Karpas-422 (cell line): ENCODE results near the gene TTLL4. TPM values are rescaled to one million over a fixed set of nuclear protein-coding genes. Genes with fewer than 3 reads are reported as not detected.
"Not testable (repeated sequence)": the region's sequence is repeated elsewhere in the genome, so short reads cannot be mapped to it uniquely, and the experiment has no call there.

Experiments used
- DNase-seq: peaks from one replicate; pipeline ENCODE4 v3.0.0-alpha.2; 2015
- H2AFZ ChIP-seq: fragments of 200-600 bp; sonication (generic); 2 replicates; pipeline ENCODE4 v1.6.1; 2014; ENCODE audit warnings: antibody characterized with exemption, low read length, mixed read lengths
- H3K27ac ChIP-seq: fragments of 200-600 bp; sonication (generic); 2 replicates; pipeline ENCODE4 v1.5.1; 2014; ENCODE audit warnings: mild to moderate bottlenecking, low read length, moderate library complexity
- H3K27me3 ChIP-seq: fragments of 200-600 bp; sonication (generic); 2 replicates; pipeline ENCODE4 v1.6.1; 2014; ENCODE audit warnings: low read length, mixed read lengths
- H3K36me3 ChIP-seq: fragments of 200-600 bp; sonication (generic); 2 replicates; pipeline ENCODE4 v1.6.1; 2014; ENCODE audit warnings: low read length, mixed read lengths; ENCODE audit not compliant: insufficient read depth
- H3K4me1 ChIP-seq: fragments of 200-600 bp; sonication (generic); 2 replicates; pipeline ENCODE4 v1.6.1; 2014; ENCODE audit warnings: mild to moderate bottlenecking, low read length, mixed read lengths
- H3K4me2 ChIP-seq: fragments of 200-600 bp; sonication (generic); 2 replicates; pipeline ENCODE4 v1.6.1; 2014; ENCODE audit warnings: low read length, low read depth, mild to moderate bottlenecking; ENCODE audit not compliant: poor library complexity, severe bottlenecking
- H3K4me3 ChIP-seq: fragments of 200-600 bp; sonication (generic); 2 replicates; pipeline ENCODE4 v1.5.1; 2014; ENCODE audit warnings: mild to moderate bottlenecking, antibody characterized with exemption, low read length, mixed read lengths
- H3K79me2 ChIP-seq: fragments of 200-600 bp; sonication (generic); 2 replicates; pipeline ENCODE4 v1.6.1; 2014; ENCODE audit warnings: mild to moderate bottlenecking, low read length, mixed read lengths
- H3K9ac ChIP-seq: fragments of 200-600 bp; sonication (generic); 2 replicates; pipeline ENCODE4 v1.6.0; 2014; ENCODE audit warnings: low read length
- H3K9me2 ChIP-seq: fragments of 200-600 bp; sonication (generic), shearing (Covaris generic); replicated peaks from 2 replicates; pipeline ENCODE4 v1.6.0; 2014; ENCODE audit warnings: mild to moderate bottlenecking, low read length, moderate library complexity; ENCODE audit not compliant: insufficient read depth
- H3K9me3 ChIP-seq: fragments of 300-700, 200-600 bp; sonication (generic); 2 replicates; pipeline ENCODE4 v1.6.1; 2014; ENCODE audit warnings: low read length, mixed read lengths
- H4K20me1 ChIP-seq: fragments of 200-600 bp; sonication (generic); 2 replicates; pipeline ENCODE4 v1.6.1; 2014; ENCODE audit warnings: mild to moderate bottlenecking, antibody characterized with exemption, low read length, low read depth; ENCODE audit not compliant: insufficient read depth
- total RNA-seq: library from RNA; depleted of rRNA; stranded (reverse); fragments of >200 nt; shearing (Covaris generic); gene quantifications from 2 replicates; pipeline ENCODE4 v1.2.3, GENCODE V29; 2014; ENCODE audit warnings: low replicate concordance

TTLL4 gene
- total RNA-seq, 1 experiment from 2014 or later, result 37.2 TPM

DNA sequence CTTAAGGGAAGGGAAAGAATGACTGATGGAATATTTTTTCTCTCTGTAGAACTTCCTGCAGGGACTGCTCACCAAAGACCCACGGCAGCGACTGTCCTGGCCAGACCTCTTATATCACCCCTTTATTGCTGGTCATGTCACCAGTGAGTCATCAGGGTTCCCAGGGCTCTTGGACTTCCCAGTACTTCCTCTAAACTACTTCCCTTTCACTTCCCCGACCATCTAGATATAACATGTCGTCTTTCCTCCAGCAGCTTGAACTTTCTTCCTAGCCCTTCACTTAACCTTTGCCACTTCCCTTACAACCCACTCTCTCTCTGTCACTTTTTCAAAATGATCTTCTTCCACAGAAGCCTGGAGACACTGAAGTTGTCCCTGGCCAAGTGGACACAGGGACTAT lies 31.5 kb upstream of the TTLL4 start:
- Histone ChIP-seq H3K4me2 (no peak overlapping the region), H3K79me2 (no peaks in the 10 kb centered on the region), H3K4me3 (no peak overlapping the region), H2AFZ (no peak overlapping the region), H3K9me2 (no peaks in the 10 kb centered on the region), H3K9ac (no peak overlapping the region), H3K36me3 (no peaks in the 10 kb centered on the region), H4K20me1 (no peaks in the 10 kb centered on the region), H3K9me3 (no peaks in the 10 kb centered on the region), H3K4me1 (no peaks in the 10 kb centered on the region), H3K27me3 (no peaks in the 10 kb centered on the region), H3K27ac (no peak overlapping the region)
- DNase-seq, result no peak

GRCh38 chr2:218680061-218680460 lies 30.6 kb upstream of the TTLL4 start:
- Histone ChIP-seq H3K27me3 (no peaks in the 10 kb centered on the region), H3K9me3 (no peaks in the 10 kb centered on the region), H3K36me3 (no peaks in the 10 kb centered on the region), H3K27ac (no peak overlapping the region), H3K79me2 (no peaks in the 10 kb centered on the region), H3K4me3 (no peak overlapping the region), H4K20me1 (no peaks in the 10 kb centered on the region), H3K9ac (no peak overlapping the region), H3K9me2 (no peaks in the 10 kb centered on the region), H3K4me1 (no peaks in the 10 kb centered on the region), H3K4me2 (no peak overlapping the region), H2AFZ (no peak overlapping the region)
- no peak for DNase-seq

DNA sequence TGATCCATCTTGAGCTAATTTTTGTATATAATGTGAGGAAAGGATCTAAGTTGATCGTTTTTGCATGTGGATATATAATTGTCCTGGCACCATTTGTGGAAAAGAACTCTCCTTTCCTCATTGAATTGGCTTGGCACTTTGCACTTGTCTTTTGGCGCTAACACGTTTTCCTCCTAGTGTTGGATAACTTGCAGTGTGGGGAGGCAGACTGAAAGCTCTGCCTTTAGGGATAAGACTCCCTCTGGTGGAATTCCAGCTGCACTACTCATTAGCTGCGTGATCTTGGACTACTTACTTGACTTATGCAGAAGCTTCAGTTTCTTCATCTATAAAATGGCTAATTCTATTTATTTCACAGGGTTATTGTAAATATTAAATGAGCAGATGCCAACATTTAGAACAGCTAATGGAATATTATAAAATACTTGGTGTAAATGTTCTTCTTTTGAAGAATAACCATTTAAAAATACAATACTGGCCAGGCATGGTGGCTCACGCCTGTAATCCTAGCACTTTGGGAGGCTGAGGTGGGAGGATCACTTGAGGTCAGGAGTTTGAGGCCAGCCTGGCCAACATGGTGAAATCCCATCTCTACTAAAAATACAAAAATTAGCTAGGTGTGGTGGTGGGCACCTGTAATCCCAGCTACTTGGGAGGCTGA lies 23.1 kb upstream of the TTLL4 start:
- not testable (repeated sequence) for H3K27me3 ChIP-seq, H3K4me3 ChIP-seq, H3K36me3 ChIP-seq, H3K4me1 ChIP-seq, H3K9me3 ChIP-seq, H3K9ac ChIP-seq, H3K27ac ChIP-seq, H3K9me2 ChIP-seq, H2AFZ ChIP-seq, H4K20me1 ChIP-seq, H3K79me2 ChIP-seq
- DNase-seq, result peak; percentile 80
- H3K4me2 ChIP-seq, result peak overlapping the region; percentile 20

- DNase-seq, result no peak
- no peak overlapping the region for H3K9ac ChIP-seq
- H3K4me3 ChIP-seq, result no peak overlapping the region
- no peak overlapping the region for H2AFZ ChIP-seq
- H3K9me2 ChIP-seq, result no peaks in the 10 kb centered on the region
- no peaks in the 10 kb centered on the region for H3K36me3 ChIP-seq
- H3K9me3 ChIP-seq, result no peaks in the 10 kb centered on the region
- no peaks in the 10 kb centered on the region for H3K79me2 ChIP-seq
- peaks cover 4% of the 10 kb centered on the region; the same call in 1 of the 2 replicates for H3K4me1 ChIP-seq
- H4K20me1 ChIP-seq, result no peaks in the 10 kb centered on the region
- H3K27me3 ChIP-seq, result no peaks in the 10 kb centered on the region
- H3K27ac ChIP-seq, result no peak overlapping the region
- no peak overlapping the region for H3K4me2 ChIP-seq
Measured at GRCh38 chr2:218691234-218691633, 19.4 kb upstream of the TTLL4 start.

DNA sequence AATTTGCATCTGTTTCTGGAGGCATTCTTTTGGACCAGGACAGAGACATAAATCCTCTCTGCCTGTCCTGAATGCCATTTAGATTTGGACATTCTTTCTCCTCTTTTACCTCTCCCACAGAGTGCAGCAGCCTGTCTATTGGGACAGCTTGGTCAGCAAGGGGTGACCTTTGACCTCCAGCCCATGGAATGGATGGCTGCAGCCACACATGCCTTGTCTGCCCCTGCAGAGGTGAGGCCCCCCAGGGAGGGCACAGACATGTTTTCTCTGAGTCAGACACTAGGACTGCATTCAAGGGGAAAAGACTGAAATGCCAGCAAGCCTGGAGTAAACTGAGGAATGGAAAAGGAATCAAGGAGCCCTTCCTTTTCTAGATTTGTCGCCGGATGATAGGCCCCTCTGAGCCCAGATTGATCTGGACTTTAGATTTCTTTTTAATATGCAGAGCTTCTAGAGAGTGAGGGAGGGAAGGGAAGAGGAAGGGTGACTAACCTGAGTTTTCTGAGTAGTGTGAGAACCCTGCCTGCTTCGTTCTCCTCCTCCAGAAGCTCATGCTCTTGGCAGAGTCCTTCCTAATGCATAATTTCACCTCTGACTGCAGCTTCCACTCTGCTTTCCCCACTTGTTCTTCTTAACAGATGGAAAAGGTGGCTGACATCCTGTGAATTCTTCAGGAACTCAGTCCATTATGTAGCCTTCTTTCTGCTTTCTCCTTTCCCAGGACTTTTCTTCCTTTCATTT lies 16.1 kb upstream of the TTLL4 start:
- Histone ChIP-seq H3K9ac (no peak overlapping the region), H4K20me1 (no peaks in the 10 kb centered on the region), H3K4me2 (no peak overlapping the region), H3K4me3 (no peak overlapping the region), H3K27me3 (no peaks in the 10 kb centered on the region), H3K4me1 (no peaks in the 10 kb centered on the region), H3K27ac (no peak overlapping the region), H3K9me2 (no peaks in the 10 kb centered on the region), H3K36me3 (no peaks in the 10 kb centered on the region), H3K9me3 (no peaks in the 10 kb centered on the region), H3K79me2 (no peaks in the 10 kb centered on the region), H2AFZ (no peak overlapping the region)
- no peak for DNase-seq

- Histone ChIP-seq H3K79me2 (no peaks in the 10 kb centered on the region), H3K4me2 (no peak overlapping the region), H3K9me2 (no peaks in the 10 kb centered on the region), H3K9ac (no peak overlapping the region), H4K20me1 (no peaks in the 10 kb centered on the region), H3K27me3 (no peaks in the 10 kb centered on the region), H3K4me1 (no peaks in the 10 kb centered on the region), H3K4me3 (no peak overlapping the region), H3K36me3 (no peaks in the 10 kb centered on the region), H3K9me3 (no peaks in the 10 kb centered on the region), H3K27ac (no peak overlapping the region), H2AFZ (no peak overlapping the region)
- DNase-seq, result no peak
Measured at GRCh38 chr2:218698885-218699284, 11.8 kb upstream of the TTLL4 start.

DNA sequence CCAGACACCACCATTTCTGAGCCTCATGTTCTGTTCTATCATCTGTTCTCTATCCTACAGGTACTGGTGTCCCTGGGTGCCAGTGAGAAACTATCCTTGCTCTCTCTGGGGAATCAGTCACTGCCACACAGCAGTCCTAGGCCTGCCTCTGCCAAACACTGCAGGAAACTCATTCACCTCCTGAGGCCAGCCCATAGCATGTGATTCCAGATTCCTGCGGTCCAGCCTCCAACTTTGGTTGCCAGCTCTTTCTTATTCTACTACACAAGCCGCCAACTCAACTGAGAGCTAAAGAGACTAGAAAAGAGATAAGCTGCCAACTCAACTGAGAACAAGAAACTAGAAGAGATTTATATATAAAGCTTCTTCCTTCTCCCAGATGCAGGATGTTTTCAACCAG lies 8.8 kb upstream of the TTLL4 start:
- H3K36me3 ChIP-seq, result no peaks in the 10 kb centered on the region
- H3K9me3 ChIP-seq, result no peaks in the 10 kb centered on the region
- no peaks in the 10 kb centered on the region for H4K20me1 ChIP-seq
- H3K4me3 ChIP-seq, result no peak overlapping the region
- no peak for DNase-seq
- no peaks in the 10 kb centered on the region for H3K27me3 ChIP-seq
- H2AFZ ChIP-seq, result no peak overlapping the region
- H3K4me2 ChIP-seq, result no peak overlapping the region
- H3K4me1 ChIP-seq, result no peaks in the 10 kb centered on the region
- H3K79me2 ChIP-seq, result no peaks in the 10 kb centered on the region
- no peaks in the 10 kb centered on the region for H3K9me2 ChIP-seq
- no peak overlapping the region for H3K9ac ChIP-seq
- no peak overlapping the region for H3K27ac ChIP-seq

DNA sequence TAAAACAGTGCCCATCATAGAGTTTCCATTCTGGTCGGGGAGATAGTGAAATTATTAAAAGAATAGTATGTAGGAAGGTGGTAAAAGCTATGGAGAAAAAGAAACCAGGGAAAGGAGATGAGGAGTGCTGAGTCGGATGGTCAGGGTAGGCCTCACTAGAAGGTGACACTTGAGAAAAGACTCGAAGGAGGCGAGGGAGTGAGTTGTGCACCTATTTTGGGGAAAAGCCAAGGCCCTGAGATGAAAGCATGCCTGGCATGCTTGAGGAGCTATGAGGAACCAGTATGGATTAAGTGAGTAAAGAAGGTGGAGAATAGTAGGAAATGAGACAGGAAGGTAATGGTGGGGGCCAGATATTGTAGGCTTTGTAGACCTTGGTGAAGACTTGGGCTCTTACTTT lies 7.3 kb upstream of the TTLL4 start:
- no peaks in the 10 kb centered on the region for H3K9me3 ChIP-seq
- H2AFZ ChIP-seq, result no peak overlapping the region
- H3K27ac ChIP-seq, result no peak overlapping the region
- H3K27me3 ChIP-seq, result no peaks in the 10 kb centered on the region
- H3K79me2 ChIP-seq, result no peaks in the 10 kb centered on the region
- DNase-seq, result no peak
- no peak overlapping the region for H3K9ac ChIP-seq
- no peaks in the 10 kb centered on the region for H4K20me1 ChIP-seq
- H3K4me1 ChIP-seq, result no peaks in the 10 kb centered on the region
- no peak overlapping the region for H3K4me2 ChIP-seq
- H3K4me3 ChIP-seq, result no peak overlapping the region
- H3K36me3 ChIP-seq, result no peaks in the 10 kb centered on the region
- no peaks in the 10 kb centered on the region for H3K9me2 ChIP-seq
